Adipose tissue (tissue), 3 donors: ENCODE data around the gene IPO8. TPM values are rescaled to one million over a fixed set of nuclear protein-coding genes. Genes with fewer than 3 reads are reported as not detected.

ENCODE experiments used
- H3K27ac ChIP-seq: one replicate; pipeline ENCODE4 v1.5.1; 2013; ENCODE audit warnings: low read depth, low read length
- WGBS, 3 donors: extraction: QIAGEN DNeasy Blood & Tissue Kit; methylation state at CpG; one replicate each; pipeline ENCODE4 v1.1.7; 2013; 5-methylcytosine and 5-hydroxymethylcytosine counted together
- polyA plus RNA-seq, 3 donors: library from polyadenylated mRNA; stranded (reverse); fragments of 200-250 nt; gene quantifications; one replicate each; pipeline ENCODE4 v1.2.3, GENCODE V29; 2013
- donor health status: healthy with polysubstance abuse.
- donor health status: Bipolar disorder and iron deficiency.
- donor health status: healthy.

IPO8 gene
- 10 to 100 TPM; 13.4 to 19.9 (median 14.3) TPM for polyA plus RNA-seq

- H3K27ac ChIP-seq: peak within 1 kb of the TSS; percentile 75
- 0 to 1% (median 0%) methylated on average over 60 to 71 of the region's 71 CpGs for WGBS, 3 donors
These were observed at the start of gene IPO8 for GRCh38 chr12:30695199-30696102. TSS of gene IPO8 (minus strand) at chr12:30695869. CDS start at chr12:30695647, 222 bp downstream.

- H3K27ac ChIP-seq: no peak overlapping the region
- 93 to 100% (median 98%) methylated on average over 2 of the region's 2 CpGs for WGBS, 3 donors
These were observed 48.7 kb upstream of the IPO8 start for GRCh38 chr12:30744321-30744720.

GRCh38 chr12:30740274-30740673, 44.6 kb upstream of the IPO8 start:
- H3K27ac ChIP-seq: no peak overlapping the region

- WGBS, 3 donors: 94 to 98% (median 95%) methylated on average over 2 of the region's 2 CpGs
- no peak overlapping the region for H3K27ac ChIP-seq
These were observed 43.4 kb upstream of the IPO8 start for GRCh38 chr12:30739020-30739419.

- no peak overlapping the region for H3K27ac ChIP-seq
- WGBS, 3 donors: 67 to 97% (median 90%) methylated on average over 2 of the region's 2 CpGs
These were observed 37.4 kb upstream of the IPO8 start for GRCh38 chr12:30732954-30733637.

GRCh38 chr12:30730011-30730410, 34.3 kb upstream of the IPO8 start:
- no peak overlapping the region for H3K27ac ChIP-seq
- WGBS, 3 donors: 89 to 98% (median 90%) methylated on average over 2 of the region's 2 CpGs

- H3K27ac ChIP-seq: no peak overlapping the region
- WGBS, 3 donors: 91 to 95% (median 93%) methylated on average over 4 of the region's 4 CpGs
These were observed 33.9 kb upstream of the IPO8 start for GRCh38 chr12:30729547-30729946.

- WGBS, 3 donors: 89 to 97% (median 96%) methylated on average over 1 of the region's 1 CpG
- H3K27ac ChIP-seq: no peak overlapping the region
These were observed 31.0 kb upstream of the IPO8 start for GRCh38 chr12:30726647-30727046.

GRCh38 chr12:30725739-30726138, 30.1 kb upstream of the IPO8 start:
- no peak overlapping the region for H3K27ac ChIP-seq
- 62 to 94% (median 65%) methylated on average over 1 of the region's 1 CpG for WGBS, 3 donors

- H3K27ac ChIP-seq: no peak overlapping the region
- 49 to 65% (median 58%) methylated on average over 1 of the region's 1 CpG for WGBS, 3 donors
These were observed 23.4 kb upstream of the IPO8 start for GRCh38 chr12:30719060-30719459.

- 86 to 92% (median 90%) methylated on average over 10 of the region's 10 CpGs for WGBS, 3 donors
- no peak overlapping the region for H3K27ac ChIP-seq
These were observed 12.1 kb upstream of the IPO8 start for GRCh38 chr12:30707613-30708342.

- H3K27ac ChIP-seq: no peak overlapping the region
- WGBS, 3 donors: 91 to 94% (median 92%) methylated on average over 2 of the region's 2 CpGs
These were observed 10.8 kb upstream of the IPO8 start for GRCh38 chr12:30706476-30706875.

GRCh38 chr12:30701056-30701455, 5.4 kb upstream of the IPO8 start:
- no peak overlapping the region for H3K27ac ChIP-seq

- WGBS, 3 donors: 75 to 81% (median 76%) methylated on average over 6 of the region's 6 CpGs
- H3K27ac ChIP-seq: no peak overlapping the region
These were observed 4.7 kb upstream of the IPO8 start for GRCh38 chr12:30700216-30700900.

GRCh38 chr12:30698346-30698745, 2.7 kb upstream of the IPO8 start:
- H3K27ac ChIP-seq: no peak overlapping the region
- 79 to 93% (median 82%) methylated on average over 12 of the region's 12 CpGs for WGBS, 3 donors

- no peak overlapping the region for H3K27ac ChIP-seq
- WGBS, 3 donors: 91 to 94% (median 93%) methylated on average over 7 of the region's 7 CpGs
These were observed 1.3 kb upstream of the IPO8 start for GRCh38 chr12:30696943-30697342.

GRCh38 chr12:30696486-30696885, 817 bp upstream of the IPO8 start:
- WGBS, 3 donors: 89 to 91% (median 89%) methylated on average over 14 of the region's 14 CpGs
- H3K27ac ChIP-seq: no peak overlapping the region

- 5 to 18% (median 12%) methylated on average over 6 of the region's 6 CpGs for WGBS, 3 donors
- H3K27ac ChIP-seq: no peak overlapping the region
These were observed 387 bp upstream of the IPO8 start for GRCh38 chr12:30696103-30696408.
